Uterus (tissue), 4 donors: ENCODE data around the gene PPFIBP1. TPM values are rescaled to one million over a fixed set of nuclear protein-coding genes. Genes with fewer than 3 reads are reported as not detected.
"Not testable (repeated sequence)": the region's sequence is repeated elsewhere in the genome, so short reads cannot be mapped to it uniquely, and the experiment has no call there.

Source experiments
- DNase-seq, 2 donors: peaks; one replicate each; pipeline ENCODE4 v3.0.0-alpha.2; 2019 to 2020
- H3K27ac ChIP-seq, 2 donors: fragments of 200-600 bp; sonication (generic); 1 replicate in 1 of 2; 2 replicates in 1 of 2; pipeline ENCODE4 v1.5.1; 2016 to 2018
- H3K27me3 ChIP-seq, 2 donors: fragments of 200-600 bp; sonication (generic); one replicate each; pipeline ENCODE4 v1.5.1; 2018 to 2019; ENCODE audit warnings: control low read depth in 1 of 2
- H3K36me3 ChIP-seq, 2 donors: fragments of 200-600 bp; sonication (generic); one replicate each; pipeline ENCODE4 v1.5.1; 2019; ENCODE audit warnings: control low read depth in 1 of 2
- H3K4me1 ChIP-seq, 2 donors: fragments of 200-600 bp; sonication (generic); one replicate each; pipeline ENCODE4 v1.5.1; 2018 to 2019; ENCODE audit warnings: control low read depth in 1 of 2
- H3K4me3 ChIP-seq, 2 donors: fragments of 200-600 bp; sonication (generic); 1 replicate in 1 of 2; 2 replicates in 1 of 2; pipeline ENCODE4 v1.5.1; 2018 to 2019; ENCODE audit warnings: mild to moderate bottlenecking in 1 of 2
- H3K9me3 ChIP-seq, 2 donors: fragments of 200-600 bp; sonication (generic); one replicate each; pipeline ENCODE4 v1.5.1; 2019; ENCODE audit warnings: control low read depth in 1 of 2
- POLR2A ChIP-seq, 2 donors: fragments of 450-650 bp; IDR thresholded peaks; one replicate each; pipeline ENCODE4 v1.6.1; 2016; ENCODE audit warnings: antibody characterized with exemption in 2 of 2, mild to moderate bottlenecking in 1 of 2, moderate library complexity in 1 of 2
- intact Hi-C: fragments of 100-400 bp; cut with DNase I; formaldehyde crosslinking; loops from one replicate; pipeline ENCODE4 v1.15.1; 2023; ENCODE audit warnings: low total_unique reads
- total RNA-seq, 4 donors: library from RNA; depleted of rRNA in 3 of 4; stranded (reverse); fragments of >200 nt in 3 of 4; gene quantifications; one replicate each; pipeline versions ENCODE4 v1.1.0 to v1.2.4, GENCODE V29; 2014 to 2023
- TF ChIP-seq, protein P1 (sequence below), 4 experiments: fragments of 200-600 bp in 2 of 4; fragments of 450-650 bp in 2 of 4; sonication (generic) in 2 of 4; IDR thresholded peaks; one replicate each; pipeline ENCODE4 v1.5.1; 2016 to 2019; ENCODE audit warnings: antibody characterized with exemption in 4 of 4, mild to moderate bottlenecking in 2 of 4, moderate library complexity in 1 of 4
- donor health status: DM: yes; HTN: yes; CAD: no.

Gene PPFIBP1
- total RNA-seq, 4 donors from 2014 or later, result 43.8 to 139 (median 82.7) TPM

DNA sequence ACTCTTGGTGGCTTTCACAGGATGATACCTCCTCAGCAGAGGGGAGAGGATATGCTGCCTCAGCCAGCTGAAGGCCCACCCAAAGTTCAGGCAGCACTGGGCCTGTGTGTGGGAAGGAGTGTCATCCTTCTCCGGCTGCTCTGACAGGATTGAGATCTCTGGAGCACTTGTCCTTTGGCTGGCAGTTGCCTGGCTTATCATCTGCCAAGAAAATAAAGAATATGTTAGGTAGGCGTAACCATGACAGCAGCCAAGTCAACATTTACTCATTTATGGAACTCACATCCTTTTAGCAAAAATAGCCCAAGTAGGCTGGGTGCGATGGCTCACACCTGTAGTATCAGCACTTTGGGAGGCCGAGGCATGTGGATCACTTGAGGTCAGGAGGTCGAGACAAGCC, 68.5 kb downstream of the PPFIBP1 start:
- TF ChIP-seq, protein P1, sequence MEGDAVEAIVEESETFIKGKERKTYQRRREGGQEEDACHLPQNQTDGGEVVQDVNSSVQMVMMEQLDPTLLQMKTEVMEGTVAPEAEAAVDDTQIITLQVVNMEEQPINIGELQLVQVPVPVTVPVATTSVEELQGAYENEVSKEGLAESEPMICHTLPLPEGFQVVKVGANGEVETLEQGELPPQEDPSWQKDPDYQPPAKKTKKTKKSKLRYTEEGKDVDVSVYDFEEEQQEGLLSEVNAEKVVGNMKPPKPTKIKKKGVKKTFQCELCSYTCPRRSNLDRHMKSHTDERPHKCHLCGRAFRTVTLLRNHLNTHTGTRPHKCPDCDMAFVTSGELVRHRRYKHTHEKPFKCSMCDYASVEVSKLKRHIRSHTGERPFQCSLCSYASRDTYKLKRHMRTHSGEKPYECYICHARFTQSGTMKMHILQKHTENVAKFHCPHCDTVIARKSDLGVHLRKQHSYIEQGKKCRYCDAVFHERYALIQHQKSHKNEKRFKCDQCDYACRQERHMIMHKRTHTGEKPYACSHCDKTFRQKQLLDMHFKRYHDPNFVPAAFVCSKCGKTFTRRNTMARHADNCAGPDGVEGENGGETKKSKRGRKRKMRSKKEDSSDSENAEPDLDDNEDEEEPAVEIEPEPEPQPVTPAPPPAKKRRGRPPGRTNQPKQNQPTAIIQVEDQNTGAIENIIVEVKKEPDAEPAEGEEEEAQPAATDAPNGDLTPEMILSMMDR (IDR thresholded peaks at IDR 0.05), result no peak
- no peak for TF ChIP-seq POLR2A (IDR thresholded peaks at IDR 0.05)
- H3K4me1 ChIP-seq, result peaks cover 0 to 5% of the 10 kb centered on the region in 2 donors
- H3K9me3 ChIP-seq, result no peaks in the 10 kb centered on the region
- intact Hi-C loops, result no loop called here
- no peaks in the 10 kb centered on the region for H3K27me3 ChIP-seq
- H3K4me3 ChIP-seq, result no peak overlapping the region
- peak; percentile 62 to 66 for DNase-seq
- H3K36me3 ChIP-seq, result no peaks in the 10 kb centered on the region
- H3K27ac ChIP-seq, result peak overlapping the region; percentile 52 to 56

GRCh38 chr12:27593266-27593665, 69.3 kb downstream of the PPFIBP1 start:
- Histone ChIP-seq H3K27ac (peak overlapping the region; percentile 52 to 56), H3K36me3 (no peaks in the 10 kb centered on the region), H3K9me3 (no peaks in the 10 kb centered on the region), H3K4me3 (no peak overlapping the region), H3K27me3 (no peaks in the 10 kb centered on the region), H3K4me1 (peaks cover 0 to 5% of the 10 kb centered on the region in 2 donors)
- intact Hi-C loops, result no loop called here
- TF ChIP-seq, protein P1 (IDR thresholded peaks at IDR 0.05), result no peak
- TF ChIP-seq POLR2A (IDR thresholded peaks at IDR 0.05), result no peak
- no peak for DNase-seq

- peaks cover 0 to 5% of the 10 kb centered on the region in 2 donors for H3K4me1 ChIP-seq
- no peaks in the 10 kb centered on the region for H3K36me3 ChIP-seq
- peak; percentile 45 to 75 for DNase-seq
- no peak overlapping the region for H3K4me3 ChIP-seq
- intact Hi-C loops, result no loop called here
- no peaks in the 10 kb centered on the region for H3K27me3 ChIP-seq
- TF ChIP-seq, protein P1 (IDR thresholded peaks at IDR 0.05), result no peak
- H3K9me3 ChIP-seq, result no peaks in the 10 kb centered on the region
- peak overlapping the region; percentile 39 to 41 for H3K27ac ChIP-seq
Measured at GRCh38 chr12:27595231-27595642, 71.2 kb downstream of the PPFIBP1 start.

DNA sequence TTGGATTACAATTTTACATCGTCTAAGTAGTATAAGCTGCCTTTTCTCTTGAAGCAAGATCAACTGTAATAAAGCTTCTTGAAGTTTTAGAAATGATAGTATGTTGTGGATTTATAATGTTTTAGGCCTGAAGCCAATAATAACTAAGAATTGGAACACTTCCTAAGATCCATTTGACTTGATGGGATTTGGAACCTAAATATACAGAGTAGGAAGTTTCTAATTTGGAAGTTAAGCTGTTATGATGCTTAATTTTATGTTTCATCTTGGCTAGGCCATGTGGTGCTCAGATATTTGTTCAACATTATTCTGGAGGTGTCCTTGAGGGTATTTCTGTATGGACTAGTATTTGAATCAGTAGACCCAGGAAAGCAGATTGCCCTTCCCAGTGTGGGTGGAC, 74.9 kb downstream of the PPFIBP1 start:
- intact Hi-C loops, H3K9me3 ChIP-seq, H3K36me3 ChIP-seq, DNase-seq, H3K4me1 ChIP-seq, H3K27me3 ChIP-seq, H3K4me3 ChIP-seq, H3K27ac ChIP-seq: not testable (repeated sequence)

- intact Hi-C loops, H3K9me3 ChIP-seq: not testable (repeated sequence)
- peak overlapping the region; percentile 30 to 36 for H3K27ac ChIP-seq
Measured at GRCh38 chr12:27601056-27601828, 77.2 kb downstream of the PPFIBP1 start.

GRCh38 chr12:27602516-27602915, 78.5 kb downstream of the PPFIBP1 start:
- Histone ChIP-seq H3K27me3 (no peaks in the 10 kb centered on the region), H3K4me1 (peaks cover 0 to 4% of the 10 kb centered on the region in 2 donors), H3K27ac (no peak overlapping the region), H3K36me3 (no peaks in the 10 kb centered on the region), H3K9me3 (no peaks in the 10 kb centered on the region), H3K4me3 (no peak overlapping the region)
- no peak for DNase-seq
- intact Hi-C loops, result no loop called here
- TF ChIP-seq, protein P1 (IDR thresholded peaks at IDR 0.05), result no peak
- no peak for TF ChIP-seq POLR2A (IDR thresholded peaks at IDR 0.05)

More at GRCh38 chr12:27601056-27601828, 77.2 kb downstream of the PPFIBP1 start:
- H3K36me3 ChIP-seq, DNase-seq, H3K4me3 ChIP-seq, H3K4me1 ChIP-seq, H3K27me3 ChIP-seq: not testable (repeated sequence)
